Keratinocyte (primary cell): ENCODE measurements around the gene TGFBR1.

ENCODE experiments used
- EZH2 ChIP-seq: IDR thresholded peaks from one replicate; pipeline ENCODE4 v1.6.1; 2012; ENCODE audit warnings: inconsistent platforms, mild to moderate bottlenecking, low read length, moderate library complexity
- TF ChIP-seq, protein P1 (sequence below), 3 experiments: IDR thresholded peaks in 1 of 3; conservative IDR thresholded peaks in 1 of 3; optimal IDR thresholded peaks in 1 of 3; 2 replicates in 2 of 3; 3 replicates in 1 of 3; pipeline versions ENCODE3 to v1.5.1; 2011; ENCODE audit warnings: low read length in 3 of 3, mild to moderate bottlenecking in 3 of 3, moderate library complexity in 2 of 3, control low read depth in 1 of 3, inconsistent platforms in 1 of 3; ENCODE audit not compliant: insufficient read depth in 2 of 3; ENCODE audit errors: extremely low read depth in 1 of 3

DNA sequence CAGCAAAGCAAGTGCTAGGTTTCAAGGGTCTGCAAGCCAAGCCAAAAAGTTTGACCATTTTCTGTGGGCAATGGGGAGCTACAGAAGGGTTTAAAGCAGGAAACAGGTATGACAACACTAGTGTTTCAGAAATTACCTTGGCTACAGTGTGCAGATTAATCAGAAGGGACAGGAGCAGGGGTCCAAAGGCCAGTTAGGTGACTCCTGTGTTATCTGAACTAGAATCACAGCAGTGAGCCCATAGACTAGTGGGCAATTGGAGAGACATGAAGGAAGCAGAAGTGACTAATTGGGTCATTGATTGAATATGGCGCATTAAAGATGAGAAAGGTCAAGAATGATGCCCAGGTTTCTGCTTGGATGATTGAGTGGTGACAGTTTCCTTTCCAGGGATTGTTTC lies 41.4 kb upstream of the TGFBR1 start:
- TF ChIP-seq EZH2, result no peak
- TF ChIP-seq, protein P1, sequence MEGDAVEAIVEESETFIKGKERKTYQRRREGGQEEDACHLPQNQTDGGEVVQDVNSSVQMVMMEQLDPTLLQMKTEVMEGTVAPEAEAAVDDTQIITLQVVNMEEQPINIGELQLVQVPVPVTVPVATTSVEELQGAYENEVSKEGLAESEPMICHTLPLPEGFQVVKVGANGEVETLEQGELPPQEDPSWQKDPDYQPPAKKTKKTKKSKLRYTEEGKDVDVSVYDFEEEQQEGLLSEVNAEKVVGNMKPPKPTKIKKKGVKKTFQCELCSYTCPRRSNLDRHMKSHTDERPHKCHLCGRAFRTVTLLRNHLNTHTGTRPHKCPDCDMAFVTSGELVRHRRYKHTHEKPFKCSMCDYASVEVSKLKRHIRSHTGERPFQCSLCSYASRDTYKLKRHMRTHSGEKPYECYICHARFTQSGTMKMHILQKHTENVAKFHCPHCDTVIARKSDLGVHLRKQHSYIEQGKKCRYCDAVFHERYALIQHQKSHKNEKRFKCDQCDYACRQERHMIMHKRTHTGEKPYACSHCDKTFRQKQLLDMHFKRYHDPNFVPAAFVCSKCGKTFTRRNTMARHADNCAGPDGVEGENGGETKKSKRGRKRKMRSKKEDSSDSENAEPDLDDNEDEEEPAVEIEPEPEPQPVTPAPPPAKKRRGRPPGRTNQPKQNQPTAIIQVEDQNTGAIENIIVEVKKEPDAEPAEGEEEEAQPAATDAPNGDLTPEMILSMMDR (optimal IDR thresholded peaks at IDR 0.05 in 1 of 3, IDR thresholded peaks at IDR 0.05 in 1 of 3, conservative IDR thresholded peaks at IDR 0.05 in 1 of 3; ENCODE audit: extremely low read depth in 1 of 3, insufficient read depth in 2 of 3, low read length in 3 of 3), result no peak
